H9 (cell line): ENCODE data around the gene HMMR. TPM values are rescaled to one million over a fixed set of nuclear protein-coding genes. Genes with fewer than 3 reads are reported as not detected.
A peak's percentile ranks its signal among the peaks of the same experiment; 100 is the strongest.

Experiments used
- DNase-seq: peaks from one replicate; pipeline ENCODE4 v3.0.0-alpha.2; 2017
- H2AFZ ChIP-seq: one replicate; pipeline ENCODE4 v1.6.1; 2013; ENCODE audit warnings: mild to moderate bottlenecking, low read length, control low read depth, moderate library complexity
- H2AK5ac ChIP-seq: 2 replicates; pipeline ENCODE4 v1.6.1; 2013; ENCODE audit warnings: low read length, control low read depth, mixed read lengths; ENCODE audit not compliant: insufficient read length
- H2BK120ac ChIP-seq: one replicate; pipeline ENCODE4 v1.6.1; 2013; ENCODE audit warnings: low read depth, mild to moderate bottlenecking, low read length, control low read depth, inconsistent platforms; ENCODE audit not compliant: poor library complexity, severe bottlenecking
- H2BK12ac ChIP-seq: 2 replicates; pipeline ENCODE4 v1.6.1; 2013; ENCODE audit warnings: low read length, control low read depth, mixed read lengths, low read depth; ENCODE audit not compliant: insufficient read length
- H2BK15ac ChIP-seq: 2 replicates; pipeline ENCODE4 v1.6.1; 2013; ENCODE audit warnings: low read depth, low read length, control low read depth
- H2BK20ac ChIP-seq: one replicate; pipeline ENCODE4 v1.6.1; 2013; ENCODE audit warnings: low read depth, mild to moderate bottlenecking, low read length, control low read depth, inconsistent platforms; ENCODE audit not compliant: poor library complexity, severe bottlenecking
- H2BK5ac ChIP-seq: 2 replicates; pipeline ENCODE4 v1.6.1; 2013; ENCODE audit warnings: low read length, control low read depth, mixed read lengths; ENCODE audit not compliant: insufficient read length
- H3K14ac ChIP-seq: 2 replicates; pipeline ENCODE4 v1.6.1; 2013; ENCODE audit warnings: low read length, control low read depth; ENCODE audit not compliant: insufficient read depth
- H3K18ac ChIP-seq: 2 replicates; pipeline ENCODE4 v1.6.1; 2013; ENCODE audit warnings: low read depth, mild to moderate bottlenecking, mixed read lengths, low read length, control low read depth; ENCODE audit not compliant: insufficient read length
- H3K23ac ChIP-seq: 2 replicates; pipeline ENCODE4 v1.6.1; 2013; ENCODE audit warnings: low read length, control low read depth, mixed read lengths, low read depth; ENCODE audit not compliant: insufficient read length
- H3K23me2 ChIP-seq: 2 replicates; pipeline ENCODE4 v1.6.1; 2013; ENCODE audit warnings: low read depth, mild to moderate bottlenecking, mixed read lengths, low read length, control low read depth; ENCODE audit not compliant: insufficient read length, poor library complexity, severe bottlenecking
- H3K27ac ChIP-seq: 2 replicates; pipeline ENCODE4 v1.5.1; 2013; ENCODE audit warnings: low read length, control low read depth, mixed read lengths, low read depth; ENCODE audit not compliant: insufficient read length
- H3K27me3 ChIP-seq: 2 replicates; pipeline ENCODE4 v1.6.1; 2013; ENCODE audit warnings: low read length, control low read depth, inconsistent platforms; ENCODE audit not compliant: insufficient read depth
- H3K4ac ChIP-seq: 2 replicates; pipeline ENCODE4 v1.6.1; 2013; ENCODE audit warnings: low read depth, mild to moderate bottlenecking, control low read depth, inconsistent platforms, low read length, moderate library complexity
- H3K4me1 ChIP-seq: 2 replicates; pipeline ENCODE4 v1.6.1; 2013; ENCODE audit warnings: low read length, control low read depth, inconsistent platforms; ENCODE audit not compliant: insufficient read depth
- H3K4me2 ChIP-seq: 2 replicates; pipeline ENCODE4 v1.6.1; 2013; ENCODE audit warnings: low read length, control low read depth, mixed read lengths; ENCODE audit not compliant: insufficient read length, insufficient read depth
- H3K56ac ChIP-seq: 2 replicates; pipeline ENCODE4 v1.6.1; 2013; ENCODE audit warnings: low read depth, mild to moderate bottlenecking, mixed read lengths, low read length, control low read depth; ENCODE audit not compliant: insufficient read length
- H3K79me1 ChIP-seq: 2 replicates; pipeline ENCODE4 v1.6.1; 2013; ENCODE audit warnings: low read depth, mild to moderate bottlenecking, moderate library complexity, low read length, control low read depth, inconsistent platforms; ENCODE audit not compliant: insufficient read depth, poor library complexity, severe bottlenecking
- H3K79me2 ChIP-seq: 2 replicates; pipeline ENCODE4 v1.6.1; 2013; ENCODE audit warnings: low read length, control low read depth, inconsistent platforms; ENCODE audit not compliant: insufficient read depth
- H3K9ac ChIP-seq: 2 replicates; pipeline ENCODE4 v1.6.1; 2013; ENCODE audit warnings: low read length, control low read depth, mixed read lengths; ENCODE audit not compliant: insufficient read length; ENCODE audit errors: extremely low read depth
- H3K9me3 ChIP-seq: one replicate; pipeline ENCODE4 v1.6.1; 2013; ENCODE audit warnings: low read depth, low read length, inconsistent platforms; ENCODE audit not compliant: control insufficient read depth
- H3T11ph ChIP-seq: one replicate; pipeline ENCODE4 v1.6.1; 2013; ENCODE audit warnings: mild to moderate bottlenecking, low read length, control low read depth, inconsistent platforms
- H4K20me1 ChIP-seq: one replicate; pipeline ENCODE4 v1.6.1; 2013; ENCODE audit not compliant: control insufficient read depth, insufficient read length, insufficient read depth
- H4K5ac ChIP-seq: 2 replicates; pipeline ENCODE4 v1.6.1; 2013; ENCODE audit warnings: low read depth, mild to moderate bottlenecking, mixed read lengths, low read length, control low read depth; ENCODE audit not compliant: insufficient read length
- H4K8ac ChIP-seq: replicated peaks from 2 replicates; pipeline ENCODE4 v1.6.1; 2013; ENCODE audit warnings: low read length, control low read depth, mixed read lengths, low read depth; ENCODE audit not compliant: insufficient read length
- H4K91ac ChIP-seq: 2 replicates; pipeline ENCODE4 v1.6.1; 2013; ENCODE audit warnings: low read depth, mild to moderate bottlenecking, moderate library complexity, mixed read lengths, low read length, control low read depth; ENCODE audit not compliant: insufficient read length
- H3K27ac Mint-ChIP-seq, 3 experiments: 2 replicates in 2 of 3; 3 replicates in 1 of 3; pipeline ENCODE4 v1.8.0; 2020 to 2021; ENCODE audit warnings: mixed read lengths in 3 of 3, mild to moderate bottlenecking in 1 of 3, moderate library complexity in 1 of 3
- H3K27me3 Mint-ChIP-seq: 2 replicates; pipeline ENCODE4 v1.8.0; 2021; ENCODE audit warnings: low read depth, mild to moderate bottlenecking, moderate library complexity, mixed read lengths
- H3K36me3 Mint-ChIP-seq, 3 experiments: 2 replicates in 2 of 3; 3 replicates in 1 of 3; pipeline ENCODE4 v1.8.0; 2020 to 2021; ENCODE audit warnings: low read depth in 3 of 3, mixed read lengths in 3 of 3; ENCODE audit not compliant: insufficient read depth in 1 of 3
- H3K4me1 Mint-ChIP-seq, 2 experiments: 2 replicates each; pipeline ENCODE4 v1.8.0; 2020; ENCODE audit warnings: mixed read lengths in 2 of 2
- H3K4me3 Mint-ChIP-seq, 2 experiments: 2 replicates in 1 of 2; 3 replicates in 1 of 2; pipeline ENCODE4 v1.8.0; 2020 to 2021; ENCODE audit warnings: mild to moderate bottlenecking in 2 of 2, mixed read lengths in 2 of 2, moderate library complexity in 1 of 2
- H3K9me3 Mint-ChIP-seq, 2 experiments: 2 replicates in 1 of 2; 3 replicates in 1 of 2; pipeline ENCODE4 v1.8.0; 2020; ENCODE audit warnings: mild to moderate bottlenecking in 2 of 2, mixed read lengths in 2 of 2, moderate library complexity in 1 of 2
- WGBS: extraction: QIAGEN DNeasy Blood & Tissue Kit; methylation state at CpG from one replicate; pipeline ENCODE4 v1.1.7; 2013; ENCODE audit warnings: missing lambda C conversion rate, low lambda C conversion rate, mixed read lengths; ENCODE audit not compliant: insufficient read length; ENCODE audit errors: extremely low coverage; 5-methylcytosine and 5-hydroxymethylcytosine counted together
- total RNA-seq: library from RNA; stranded (reverse); gene quantifications from 2 replicates; pipeline ENCODE4 v1.2.1, GENCODE V29; 2021
- TF ChIP-seq, protein P1 (sequence below): fragments of 200-600 bp; sonication (generic); conservative IDR thresholded peaks from 3 replicates; pipeline ENCODE4 v1.8.0; 2021; ENCODE audit warnings: antibody characterized with exemption, mild to moderate bottlenecking

The HMMR gene
- total RNA-seq, 1 experiment from 2014 or later: 36.2 TPM

- no peak overlapping the region for H3K4me2 ChIP-seq
- no peak overlapping the region for H2BK20ac ChIP-seq
- H2AFZ ChIP-seq: no peak overlapping the region
- H3K18ac ChIP-seq: no peak overlapping the region
- peaks cover 32 to 37% of the 10 kb centered on the region in 2 experiments for H3K4me1 Mint-ChIP-seq
- H4K20me1 ChIP-seq: no peaks in the 10 kb centered on the region
- H3K36me3 Mint-ChIP-seq: peaks cover 12 to 16% (median 13%) of the 10 kb centered on the region in 3 experiments
- no peaks in the 10 kb centered on the region for H3K9me3 Mint-ChIP-seq
- peaks cover 3% of the 10 kb centered on the region; the same call in 1 of the 2 replicates for H3K4me1 ChIP-seq
- no peak overlapping the region for H3K56ac ChIP-seq
- no peak overlapping the region for H2BK15ac ChIP-seq
- no peak overlapping the region for H2BK120ac ChIP-seq
- H3K27ac Mint-ChIP-seq: no peak overlapping the region; a peak in 1 of 7 replicates
- H3K4me3 Mint-ChIP-seq: no peak overlapping the region
- H3K9ac ChIP-seq: peak overlapping the region; percentile 26
- no peaks in the 10 kb centered on the region for H3K27me3 Mint-ChIP-seq
- no peak for DNase-seq
- WGBS: no CpG with 5 or more reads among the region's 3 CpGs
- no peak overlapping the region for H2BK12ac ChIP-seq
- H3K23me2 ChIP-seq: peaks cover 4% of the 10 kb centered on the region
- H2BK5ac ChIP-seq: no peak overlapping the region
- H3K14ac ChIP-seq: no peak overlapping the region
- H3K23ac ChIP-seq: no peak overlapping the region
- TF ChIP-seq, protein P1, sequence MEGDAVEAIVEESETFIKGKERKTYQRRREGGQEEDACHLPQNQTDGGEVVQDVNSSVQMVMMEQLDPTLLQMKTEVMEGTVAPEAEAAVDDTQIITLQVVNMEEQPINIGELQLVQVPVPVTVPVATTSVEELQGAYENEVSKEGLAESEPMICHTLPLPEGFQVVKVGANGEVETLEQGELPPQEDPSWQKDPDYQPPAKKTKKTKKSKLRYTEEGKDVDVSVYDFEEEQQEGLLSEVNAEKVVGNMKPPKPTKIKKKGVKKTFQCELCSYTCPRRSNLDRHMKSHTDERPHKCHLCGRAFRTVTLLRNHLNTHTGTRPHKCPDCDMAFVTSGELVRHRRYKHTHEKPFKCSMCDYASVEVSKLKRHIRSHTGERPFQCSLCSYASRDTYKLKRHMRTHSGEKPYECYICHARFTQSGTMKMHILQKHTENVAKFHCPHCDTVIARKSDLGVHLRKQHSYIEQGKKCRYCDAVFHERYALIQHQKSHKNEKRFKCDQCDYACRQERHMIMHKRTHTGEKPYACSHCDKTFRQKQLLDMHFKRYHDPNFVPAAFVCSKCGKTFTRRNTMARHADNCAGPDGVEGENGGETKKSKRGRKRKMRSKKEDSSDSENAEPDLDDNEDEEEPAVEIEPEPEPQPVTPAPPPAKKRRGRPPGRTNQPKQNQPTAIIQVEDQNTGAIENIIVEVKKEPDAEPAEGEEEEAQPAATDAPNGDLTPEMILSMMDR: no peak
- H3K27ac ChIP-seq: no peak overlapping the region
- H4K91ac ChIP-seq: no peak overlapping the region
- no peaks in the 10 kb centered on the region for H3K27me3 ChIP-seq
- no peak overlapping the region for H4K5ac ChIP-seq
- no peak overlapping the region for H2AK5ac ChIP-seq
- no peaks in the 10 kb centered on the region for H3K79me1 ChIP-seq
- no peak overlapping the region for H4K8ac ChIP-seq
- no peaks in the 10 kb centered on the region for H3K9me3 ChIP-seq
- H3T11ph ChIP-seq: no peak overlapping the region
- H3K79me2 ChIP-seq: peaks cover 12% of the 10 kb centered on the region
- no peak overlapping the region for H3K4ac ChIP-seq
Measured at GRCh38 chr5:163434401-163434866, 26.0 kb upstream of the HMMR start.
